HEK293 (cell line): ENCODE data around the gene PLAU.

Source experiments
- CTCF ChIA-PET: fragments of 350-600 bp; formaldehyde crosslinking; extraction: SDS; loops from one replicate; lab custom pipeline; 2021; ENCODE audit warnings: antibody characterized with exemption; lab: Yijun Ruan, JAX
- POLR2A ChIA-PET: fragments of 300-600 bp; formaldehyde crosslinking; extraction: SDS; loops from one replicate; lab custom pipeline; 2020; ENCODE audit warnings: antibody characterized with exemption, inconsistent platforms; lab: Yijun Ruan, JAX
- H3K27ac ChIP-seq: fragments of 200-500 bp; sonication (Bioruptor generic); 2 replicates; pipeline ENCODE4 v1.5.1; 2014; ENCODE audit warnings: low read depth, low read length, control low read depth, inconsistent platforms; ENCODE audit errors: extremely low read depth
- H3K36me3 ChIP-seq, 2 experiments: fragments of 200-500 bp in 1 of 2; sonication (Bioruptor generic) in 1 of 2; 1 replicate in 1 of 2; 2 replicates in 1 of 2; pipeline ENCODE4 v1.5.1; 2014 to 2017; ENCODE audit warnings: inconsistent platforms in 2 of 2, low read length in 2 of 2; ENCODE audit not compliant: control insufficient read depth in 2 of 2, insufficient read depth in 1 of 2
- H3K4me1 ChIP-seq: fragments of 200-500 bp; sonication (Bioruptor generic); 2 replicates; pipeline ENCODE4 v1.5.1; 2014; ENCODE audit warnings: mild to moderate bottlenecking, low read length, inconsistent platforms; ENCODE audit not compliant: control insufficient read depth, insufficient read depth
- H3K4me3 ChIP-seq: 2 replicates; pipeline ENCODE4 v1.5.1; 2011; ENCODE audit warnings: low read depth, mild to moderate bottlenecking, control low read depth, low read length, moderate library complexity
- H3K9me3 ChIP-seq: fragments of 200-500 bp; sonication (Bioruptor generic); 2 replicates; pipeline ENCODE4 v1.5.1; 2014; ENCODE audit warnings: low read depth, low read length, inconsistent platforms; ENCODE audit not compliant: control insufficient read depth, insufficient read depth
- KLF1 ChIP-seq: fragments of 450-650 bp; formaldehyde crosslinking; IDR thresholded peaks from 2 replicates; pipeline ENCODE4 v1.5.1; 2016; ENCODE audit warnings: missing biosample characterization, missing genetic modification characterization
- ZNF645 ChIP-seq: fragments of 450-650 bp; formaldehyde crosslinking; IDR thresholded peaks from 2 replicates; pipeline ENCODE4; 2016; ENCODE audit warnings: missing biosample characterization, missing genetic modification characterization
- ZNF785 ChIP-seq: fragments of 450-650 bp; formaldehyde crosslinking; IDR thresholded peaks from 2 replicates; pipeline ENCODE4 v1.5.1; 2016; ENCODE audit warnings: missing biosample characterization, missing genetic modification characterization
- ZSCAN18 ChIP-seq: fragments of 450-650 bp; formaldehyde crosslinking; IDR thresholded peaks from 2 replicates; pipeline ENCODE4 v1.5.1; 2016; ENCODE audit warnings: missing biosample characterization, missing genetic modification characterization
- ZSCAN5A ChIP-seq: fragments of 450-650 bp; formaldehyde crosslinking; IDR thresholded peaks from 2 replicates; pipeline ENCODE4 v1.5.1; 2016; ENCODE audit warnings: missing biosample characterization, missing genetic modification characterization
- TF ChIP-seq, protein P1 (sequence below): fragments of 450-650 bp; formaldehyde crosslinking; IDR thresholded peaks from 2 replicates; pipeline ENCODE4 v1.5.1; 2017; ENCODE audit warnings: missing biosample characterization, missing genetic modification characterization
- TF ChIP-seq, protein P2 (sequence below): fragments of 450-650 bp; formaldehyde crosslinking; IDR thresholded peaks from 2 replicates; pipeline ENCODE4 v1.5.0; 2017; ENCODE audit warnings: missing biosample characterization, missing genetic modification characterization, borderline replicate concordance
- TF ChIP-seq, protein P3 (sequence below): fragments of 450-650 bp; formaldehyde crosslinking; IDR thresholded peaks from 2 replicates; pipeline ENCODE4 v1.5.1; 2016; ENCODE audit warnings: missing biosample characterization, missing genetic modification characterization

The PLAU gene

DNA sequence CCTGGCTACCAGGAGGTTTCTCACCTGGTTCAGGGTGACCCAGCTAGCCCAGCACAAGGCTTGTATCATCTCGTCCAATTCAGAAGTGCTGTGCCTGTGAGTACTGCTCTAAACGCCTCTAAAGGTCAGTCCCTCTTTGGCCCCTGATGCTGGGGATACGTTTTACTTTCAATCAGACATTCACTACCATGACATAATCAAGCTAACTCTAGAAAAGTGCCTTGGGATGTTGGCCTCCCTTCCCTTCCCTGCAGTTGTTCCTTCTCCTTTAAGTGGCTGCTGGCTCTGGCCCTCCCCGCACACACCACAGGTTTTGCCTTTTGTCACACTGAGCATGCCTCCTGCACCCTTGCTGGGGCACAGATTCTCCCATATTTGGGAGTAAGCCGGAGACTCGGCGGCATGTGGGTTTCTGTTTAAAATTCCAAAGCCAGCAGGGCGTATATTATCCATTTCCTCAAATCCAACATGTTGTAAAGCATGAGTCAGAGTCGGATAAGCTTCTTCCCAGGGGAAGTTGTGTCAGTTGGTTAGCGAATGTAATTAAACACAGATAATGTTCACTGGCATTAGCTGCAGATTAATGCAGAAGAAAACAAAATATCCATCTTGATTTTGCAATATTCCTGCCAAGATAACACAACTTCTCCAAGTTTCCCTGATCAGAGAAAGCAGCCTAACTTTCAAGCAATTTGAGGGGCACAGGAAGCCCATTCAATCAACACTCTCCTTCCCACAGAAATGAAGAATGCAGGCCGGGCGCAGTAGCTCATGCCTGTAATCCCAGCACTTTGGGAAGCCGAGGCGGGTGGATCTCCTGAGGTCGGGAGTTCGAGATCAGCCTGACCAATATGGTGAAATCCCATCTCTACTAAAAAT lies 55.2 kb downstream of the PLAU start (continued):
- TF ChIP-seq, protein P1, sequence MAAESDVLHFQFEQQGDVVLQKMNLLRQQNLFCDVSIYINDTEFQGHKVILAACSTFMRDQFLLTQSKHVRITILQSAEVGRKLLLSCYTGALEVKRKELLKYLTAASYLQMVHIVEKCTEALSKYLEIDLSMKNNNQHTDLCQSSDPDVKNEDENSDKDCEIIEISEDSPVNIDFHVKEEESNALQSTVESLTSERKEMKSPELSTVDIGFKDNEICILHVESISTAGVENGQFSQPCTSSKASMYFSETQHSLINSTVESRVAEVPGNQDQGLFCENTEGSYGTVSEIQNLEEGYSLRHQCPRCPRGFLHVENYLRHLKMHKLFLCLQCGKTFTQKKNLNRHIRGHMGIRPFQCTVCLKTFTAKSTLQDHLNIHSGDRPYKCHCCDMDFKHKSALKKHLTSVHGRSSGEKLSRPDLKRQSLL (tag by site-specific recombination), result no peak
- TF ChIP-seq KLF1 (tag by site-specific recombination), result 0 out of 2 replicates have a peak, but pooled peaks have one; percentile 18
- TF ChIP-seq, all 188 proteins: peak for 72

DNA sequence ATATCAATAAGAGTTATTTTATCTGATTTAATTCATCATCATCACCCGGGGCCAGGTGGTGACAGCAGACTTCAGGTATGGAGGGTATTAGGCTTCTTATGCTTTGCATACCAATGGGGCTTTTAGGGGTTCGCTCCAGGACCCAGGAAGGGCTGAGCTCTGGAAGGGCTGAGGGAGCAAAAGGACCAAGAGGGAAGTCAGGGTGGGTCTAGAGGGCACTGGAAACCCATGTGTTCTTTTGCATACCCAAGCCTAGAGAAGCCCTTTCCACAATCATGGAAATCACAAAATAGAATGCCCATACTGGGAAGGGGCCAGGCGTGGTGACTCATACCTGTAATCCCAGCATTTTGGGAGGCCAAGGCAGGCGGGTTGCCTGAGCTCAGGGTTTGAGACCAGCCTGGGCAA lies 56.1 kb downstream of the PLAU start:
- ChIA-PET CTCF (interaction anchor here (0.7 to 3.3 kb wide), 5 partner anchors 10 to 1076 kb away, joined by 3 to 16 read pairs (median 3); no protein-coding TSS in a partner anchor), POLR2A (interaction anchor here (1.2 to 1.7 kb wide), 3 partner anchors 13 to 79 kb away, joined by 3 to 12 read pairs (median 4); partner anchors contain the start of gene VCL)
- H3K27ac ChIP-seq, result peak overlapping the region; percentile 90

More for the DNA sequence above, 56.1 kb downstream of the PLAU start:
- Histone ChIP-seq H3K4me3 (no peak overlapping the region), H3K36me3 (no peaks in the 10 kb centered on the region), H3K9me3 (no peaks in the 10 kb centered on the region), H3K4me1 (peaks cover 14% of the 10 kb centered on the region)
- TF ChIP-seq ZNF645 (tag by site-specific recombination), result no peak
- no peak for TF ChIP-seq ZSCAN18
- TF ChIP-seq, protein P2, sequence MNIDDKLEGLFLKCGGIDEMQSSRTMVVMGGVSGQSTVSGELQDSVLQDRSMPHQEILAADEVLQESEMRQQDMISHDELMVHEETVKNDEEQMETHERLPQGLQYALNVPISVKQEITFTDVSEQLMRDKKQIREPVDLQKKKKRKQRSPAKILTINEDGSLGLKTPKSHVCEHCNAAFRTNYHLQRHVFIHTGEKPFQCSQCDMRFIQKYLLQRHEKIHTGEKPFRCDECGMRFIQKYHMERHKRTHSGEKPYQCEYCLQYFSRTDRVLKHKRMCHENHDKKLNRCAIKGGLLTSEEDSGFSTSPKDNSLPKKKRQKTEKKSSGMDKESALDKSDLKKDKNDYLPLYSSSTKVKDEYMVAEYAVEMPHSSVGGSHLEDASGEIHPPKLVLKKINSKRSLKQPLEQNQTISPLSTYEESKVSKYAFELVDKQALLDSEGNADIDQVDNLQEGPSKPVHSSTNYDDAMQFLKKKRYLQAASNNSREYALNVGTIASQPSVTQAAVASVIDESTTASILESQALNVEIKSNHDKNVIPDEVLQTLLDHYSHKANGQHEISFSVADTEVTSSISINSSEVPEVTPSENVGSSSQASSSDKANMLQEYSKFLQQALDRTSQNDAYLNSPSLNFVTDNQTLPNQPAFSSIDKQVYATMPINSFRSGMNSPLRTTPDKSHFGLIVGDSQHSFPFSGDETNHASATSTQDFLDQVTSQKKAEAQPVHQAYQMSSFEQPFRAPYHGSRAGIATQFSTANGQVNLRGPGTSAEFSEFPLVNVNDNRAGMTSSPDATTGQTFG (tag by site-specific recombination), result no peak
- TF ChIP-seq ZNF785 (tag by site-specific recombination), result no peak
- TF ChIP-seq, protein P3, sequence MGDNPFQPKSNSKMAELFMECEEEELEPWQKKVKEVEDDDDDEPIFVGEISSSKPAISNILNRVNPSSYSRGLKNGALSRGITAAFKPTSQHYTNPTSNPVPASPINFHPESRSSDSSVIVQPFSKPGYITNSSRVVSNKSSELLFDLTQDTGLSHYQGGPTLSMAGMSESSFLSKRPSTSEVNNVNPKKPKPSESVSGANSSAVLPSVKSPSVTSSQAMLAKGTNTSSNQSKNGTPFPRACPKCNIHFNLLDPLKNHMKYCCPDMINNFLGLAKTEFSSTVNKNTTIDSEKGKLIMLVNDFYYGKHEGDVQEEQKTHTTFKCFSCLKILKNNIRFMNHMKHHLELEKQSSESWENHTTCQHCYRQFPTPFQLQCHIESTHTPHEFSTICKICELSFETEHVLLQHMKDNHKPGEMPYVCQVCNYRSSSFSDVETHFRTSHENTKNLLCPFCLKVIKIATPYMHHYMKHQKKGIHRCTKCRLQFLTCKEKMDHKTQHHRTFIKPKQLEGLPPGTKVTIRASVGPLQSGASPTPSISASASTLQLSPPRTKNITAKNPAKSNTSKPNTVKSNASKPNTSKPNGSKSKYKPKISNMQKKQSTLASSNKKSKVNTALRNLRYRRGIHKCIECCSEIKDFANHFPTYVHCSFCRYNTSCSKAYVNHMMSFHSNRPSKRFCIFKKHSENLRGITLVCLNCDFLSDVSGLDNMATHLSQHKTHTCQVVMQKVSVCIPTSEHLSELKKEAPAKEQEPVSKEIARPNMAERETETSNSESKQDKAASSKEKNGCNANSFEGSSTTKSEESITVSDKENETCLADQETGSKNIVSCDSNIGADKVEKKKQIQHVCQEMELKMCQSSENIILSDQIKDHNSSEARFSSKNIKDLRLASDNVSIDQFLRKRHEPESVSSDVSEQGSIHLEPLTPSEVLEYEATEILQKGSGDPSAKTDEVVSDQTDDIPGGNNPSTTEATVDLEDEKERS (tag by site-specific recombination), result no peak
- no peak for TF ChIP-seq ZSCAN5A (tag by site-specific recombination)
